Activated CD4-positive, CD25-positive, alpha-beta regulatory T cell treated with anti-CD3 and anti-CD28 coated beads, Interleukin-2, amount 50 U/mL, for 16 hours (primary cell): ENCODE results near the gene PRRC2B.

Source experiments
- DNase-seq: peaks from one replicate; pipeline ENCODE4 v3.0.0-alpha.2; 2020; ENCODE audit warnings: low read depth, low spot score

The PRRC2B gene

GRCh38 chr9:131407717-131408195 is 13.9 kb downstream of the PRRC2B start:
- DNase-seq = no peak

GRCh38 chr9:131409458-131409992 is 15.6 kb downstream of the PRRC2B start:
- DNase-seq = no peak

- no peak for DNase-seq
Observed at GRCh38 chr9:131410044-131410491, 16.2 kb downstream of the PRRC2B start.

- DNase-seq = no peak
Observed at GRCh38 chr9:131411719-131412681, 18.1 kb downstream of the PRRC2B start.

GRCh38 chr9:131416509-131416908 is 22.6 kb downstream of the PRRC2B start:
- no peak for DNase-seq

- no peak for DNase-seq
Observed at GRCh38 chr9:131417264-131418142, 23.6 kb downstream of the PRRC2B start.

- DNase-seq = no peak
Observed at GRCh38 chr9:131418143-131419025, 24.5 kb downstream of the PRRC2B start.

GRCh38 chr9:131419026-131419614 is 25.2 kb downstream of the PRRC2B start:
- DNase-seq = no peak

GRCh38 chr9:131419716-131420115 is 25.8 kb downstream of the PRRC2B start:
- DNase-seq = no peak

- DNase-seq = no peak
Observed at GRCh38 chr9:131420980-131421624, 27.2 kb downstream of the PRRC2B start.

- no peak for DNase-seq
Observed at GRCh38 chr9:131421691-131422090, 27.8 kb downstream of the PRRC2B start.

- no peak for DNase-seq
Observed at GRCh38 chr9:131422241-131422792, 28.4 kb downstream of the PRRC2B start.

- no peak for DNase-seq
Observed at GRCh38 chr9:131423171-131423581, 29.3 kb downstream of the PRRC2B start.

- DNase-seq = no peak
Observed at GRCh38 chr9:131426545-131426944, 32.7 kb downstream of the PRRC2B start.

- no peak for DNase-seq
Observed at GRCh38 chr9:131429121-131430012, 35.5 kb downstream of the PRRC2B start.

GRCh38 chr9:131432050-131432449 is 38.2 kb downstream of the PRRC2B start:
- DNase-seq = no peak

- DNase-seq = no peak
Observed at GRCh38 chr9:131432597-131433301, 38.9 kb downstream of the PRRC2B start.

GRCh38 chr9:131433302-131433854 is 39.5 kb downstream of the PRRC2B start:
- no peak for DNase-seq
